ENCODE measurements around the gene PHC2.

The PHC2 gene

GRCh38 chr1:33361532-33362235 is 69.2 kb downstream of the PHC2 start:
- Histone ChIP-seq H3K27ac (peak overlapping the region; percentile 84 to 87), H3K4me1 (peaks cover 0 to 56% (median 45%) of the 10 kb centered on the region in 4 donors)
- intact Hi-C loops (cut with DNase I; ENCODE audit: low total_unique reads) = no loop called here

GRCh38 chr1:33360367-33360766 is 70.5 kb downstream of the PHC2 start:
- H3K4me1 ChIP-seq = peaks cover 0 to 44% (median 32%) of the 10 kb centered on the region in 4 donors
- intact Hi-C loops (cut with DNase I; ENCODE audit: low total_unique reads) = no loop called here
- TF ChIP-seq CTCF (IDR thresholded peaks at IDR 0.05) = no peak
- DNase-seq = no peak
- H3K27ac ChIP-seq = no peak overlapping the region
- H3K36me3 ChIP-seq = no peaks in the 10 kb centered on the region
- no peaks in the 10 kb centered on the region for H3K9me3 ChIP-seq
- no peaks in the 10 kb centered on the region for H3K27me3 ChIP-seq
- H3K4me3 ChIP-seq = no peak overlapping the region

More at GRCh38 chr1:33361532-33362235, 69.2 kb downstream of the PHC2 start:
- Histone ChIP-seq H3K4me3 (no peak overlapping the region), H3K9me3 (no peaks in the 10 kb centered on the region), H3K36me3 (no peaks in the 10 kb centered on the region), H3K27me3 (no peaks in the 10 kb centered on the region)
- no peak for DNase-seq
- TF ChIP-seq CTCF (IDR thresholded peaks at IDR 0.05) = no peak

GRCh38 chr1:33359931-33360330 is 71.0 kb downstream of the PHC2 start:
- no peak for DNase-seq
- Histone ChIP-seq H3K27me3 (no peaks in the 10 kb centered on the region), H3K4me3 (no peak overlapping the region), H3K27ac (no peak overlapping the region), H3K9me3 (no peaks in the 10 kb centered on the region), H3K4me1 (peaks cover 0 to 39% (median 28%) of the 10 kb centered on the region in 4 donors), H3K36me3 (peaks cover 0 to 1% (median 0%) of the 10 kb centered on the region in 3 donors)
- intact Hi-C loops (cut with DNase I; ENCODE audit: low total_unique reads) = no loop called here
- no peak for TF ChIP-seq CTCF (IDR thresholded peaks at IDR 0.05)

- TF ChIP-seq CTCF (IDR thresholded peaks at IDR 0.05) = no peak
- intact Hi-C loops (cut with DNase I; ENCODE audit: low total_unique reads) = no loop called here
Measured at GRCh38 chr1:33358795-33359503, 71.9 kb downstream of the PHC2 start.

GRCh38 chr1:33358114-33358794 is 72.6 kb downstream of the PHC2 start:
- Histone ChIP-seq H3K4me1 (peaks cover 0 to 22% (median 11%) of the 10 kb centered on the region in 4 donors), H3K27ac (no peak overlapping the region), H3K9me3 (no peaks in the 10 kb centered on the region), H3K36me3 (peaks cover 6 to 14% (median 7%) of the 10 kb centered on the region in 3 donors), H3K4me3 (no peak overlapping the region), H3K27me3 (no peaks in the 10 kb centered on the region)
- intact Hi-C loops (cut with DNase I; ENCODE audit: low total_unique reads) = no loop called here
- no peak for DNase-seq
- no peak for TF ChIP-seq CTCF (IDR thresholded peaks at IDR 0.05)

More at GRCh38 chr1:33358795-33359503, 71.9 kb downstream of the PHC2 start:
- no peak overlapping the region for H3K27ac ChIP-seq
- H3K9me3 ChIP-seq = no peaks in the 10 kb centered on the region
- no peak for DNase-seq
- H3K27me3 ChIP-seq = no peaks in the 10 kb centered on the region
- no peak overlapping the region for H3K4me3 ChIP-seq
- peaks cover 0 to 29% (median 18%) of the 10 kb centered on the region in 4 donors for H3K4me1 ChIP-seq
- H3K36me3 ChIP-seq = peaks cover 6 to 11% (median 7%) of the 10 kb centered on the region in 3 donors
